BJ (cell line): ENCODE data around the gene HOXA10. TPM values are rescaled to one million over a fixed set of nuclear protein-coding genes. Genes with fewer than 3 reads are reported as not detected.

Experiments
- CTCF ChIA-PET: fragments of 350-600 bp; formaldehyde crosslinking; extraction: SDS; loops from one replicate; lab custom pipeline; 2021; ENCODE audit warnings: antibody characterized with exemption, inconsistent platforms; lab: Yijun Ruan, JAX
- POLR2A ChIA-PET: fragments of 300-600 bp; sonication (Branson Sonifier 250); formaldehyde crosslinking; extraction: SDS; loops from one replicate; lab custom pipeline; 2021; ENCODE audit warnings: antibody characterized with exemption; lab: Charles Lee
- DNase-seq: peaks from one replicate; pipeline ENCODE4 v3.0.0-alpha.2; 2011; ENCODE audit warnings: low read depth
- H3K27me3 ChIP-seq: 2 replicates; pipeline ENCODE4 v1.6.0; 2011; ENCODE audit warnings: low read length; ENCODE audit not compliant: control insufficient read depth, insufficient read depth
- H3K36me3 ChIP-seq: 2 replicates; pipeline ENCODE4 v1.5.1; 2011; ENCODE audit warnings: low read length; ENCODE audit not compliant: control insufficient read depth, insufficient read depth
- H3K4me3 ChIP-seq: 2 replicates; pipeline ENCODE4 v1.5.1; 2011; ENCODE audit warnings: low read depth, mild to moderate bottlenecking, control low read depth, low read length
- CTCF ChIP-seq: IDR thresholded peaks from 2 replicates; pipeline ENCODE4 v1.5.1; 2011; ENCODE audit warnings: low read depth, mild to moderate bottlenecking, control low read depth, inconsistent platforms, low read length, moderate library complexity; ENCODE audit not compliant: insufficient read depth
- polyA plus RNA-seq: library from polyadenylated mRNA; depleted of rRNA; stranded (reverse); fragments of >200 nt; gene quantifications from 2 replicates; pipeline ENCODE4 v1.2.3, GENCODE V29; 2011

Gene HOXA10
- polyA plus RNA-seq, 1 experiment: 54.7 TPM

GRCh38 chr7:27162561-27163287 is 11.4 kb downstream of the HOXA10 start:
- Histone ChIP-seq H3K27me3 (no peaks in the 10 kb centered on the region), H3K4me3 (peak overlapping the region; percentile 72), H3K36me3 (peaks cover 14% of the 10 kb centered on the region)
- ChIA-PET CTCF (interaction anchor here (0.5 to 4.0 kb wide), 16 partner anchors 9 to 1311 kb away, joined by 3 to 74 read pairs (median 6); partner anchors contain the start of genes HOXA10, HOXA13 and HOXA3), POLR2A (no interaction called here)
- TF ChIP-seq CTCF: no peak
- no peak for DNase-seq

GRCh38 chr7:27161721-27162560 is 12.2 kb downstream of the HOXA10 start:
- peaks cover 14% of the 10 kb centered on the region for H3K36me3 ChIP-seq
- POLR2A ChIA-PET: no interaction called here
- CTCF ChIA-PET: interaction anchor here (0.5 to 4.0 kb wide), 21 partner anchors 9 to 1310 kb away, joined by 3 to 74 read pairs (median 6); partner anchors contain the start of genes HOXA10, HOXA13, HOXA3 and HOXA5
- DNase-seq: no peak
- TF ChIP-seq CTCF: no peak
- H3K27me3 ChIP-seq: no peaks in the 10 kb centered on the region
- peak overlapping the region; percentile 72 for H3K4me3 ChIP-seq

- CTCF ChIA-PET: interaction anchor here (0.6 to 4.0 kb wide), 32 partner anchors 10 to 1268 kb away, joined by 3 to 74 read pairs (median 4); partner anchors contain the start of genes HOXA10, HOXA3 and HOXA5
- H3K36me3 ChIP-seq: peaks cover 14% of the 10 kb centered on the region
- no peak for DNase-seq
- peak overlapping the region; percentile 72 for H3K4me3 ChIP-seq
- no peak for TF ChIP-seq CTCF
- POLR2A ChIA-PET: interaction anchor here (0.6 kb wide), 2 partner anchors 31 to 34 kb away, joined by 3 to 12 read pairs; no protein-coding TSS in a partner anchor
- no peaks in the 10 kb centered on the region for H3K27me3 ChIP-seq
These were observed 12.9 kb downstream of the HOXA10 start for GRCh38 chr7:27161214-27161720.

GRCh38 chr7:27160546-27161213 is 13.4 kb downstream of the HOXA10 start:
- peak; percentile 98 for TF ChIP-seq CTCF
- CTCF ChIA-PET: interaction anchor here (0.6 to 4.0 kb wide), 32 partner anchors 10 to 1268 kb away, joined by 3 to 74 read pairs (median 4); partner anchors contain the start of genes HOXA10, HOXA3 and HOXA5
- no peaks in the 10 kb centered on the region for H3K27me3 ChIP-seq
- DNase-seq: no peak
- peaks cover 14% of the 10 kb centered on the region for H3K36me3 ChIP-seq
- H3K4me3 ChIP-seq: peak overlapping the region; percentile 72
- POLR2A ChIA-PET: interaction anchor here (0.6 kb wide), 2 partner anchors 32 to 35 kb away, joined by 3 to 12 read pairs; no protein-coding TSS in a partner anchor
